ENCODE data around the gene PHF12. TPM values are rescaled to one million over a fixed set of nuclear protein-coding genes. Genes with fewer than 3 reads are reported as not detected.

Gene PHF12
- polyA plus RNA-seq, 1 experiment = 16.5 TPM

- CTCF ChIA-PET = interaction anchor here (0.7 to 3.5 kb wide), 2 partner anchors 39 to 221 kb away, joined by 3 to 13 read pairs; partner anchors contain the start of gene TLCD1
- Histone ChIP-seq H3K4me3 (ENCODE audit: low read depth, low read length) (no peak overlapping the region), H3K36me3 (ENCODE audit: control insufficient read depth, insufficient read depth, low read length) (no peaks in the 10 kb centered on the region), H3K27me3 (ENCODE audit: control insufficient read depth, insufficient read depth, low read length) (no peaks in the 10 kb centered on the region)
- TF ChIP-seq, protein P1, sequence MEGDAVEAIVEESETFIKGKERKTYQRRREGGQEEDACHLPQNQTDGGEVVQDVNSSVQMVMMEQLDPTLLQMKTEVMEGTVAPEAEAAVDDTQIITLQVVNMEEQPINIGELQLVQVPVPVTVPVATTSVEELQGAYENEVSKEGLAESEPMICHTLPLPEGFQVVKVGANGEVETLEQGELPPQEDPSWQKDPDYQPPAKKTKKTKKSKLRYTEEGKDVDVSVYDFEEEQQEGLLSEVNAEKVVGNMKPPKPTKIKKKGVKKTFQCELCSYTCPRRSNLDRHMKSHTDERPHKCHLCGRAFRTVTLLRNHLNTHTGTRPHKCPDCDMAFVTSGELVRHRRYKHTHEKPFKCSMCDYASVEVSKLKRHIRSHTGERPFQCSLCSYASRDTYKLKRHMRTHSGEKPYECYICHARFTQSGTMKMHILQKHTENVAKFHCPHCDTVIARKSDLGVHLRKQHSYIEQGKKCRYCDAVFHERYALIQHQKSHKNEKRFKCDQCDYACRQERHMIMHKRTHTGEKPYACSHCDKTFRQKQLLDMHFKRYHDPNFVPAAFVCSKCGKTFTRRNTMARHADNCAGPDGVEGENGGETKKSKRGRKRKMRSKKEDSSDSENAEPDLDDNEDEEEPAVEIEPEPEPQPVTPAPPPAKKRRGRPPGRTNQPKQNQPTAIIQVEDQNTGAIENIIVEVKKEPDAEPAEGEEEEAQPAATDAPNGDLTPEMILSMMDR (IDR thresholded peaks at IDR 0.05; ENCODE audit: insufficient read depth, low read depth, low read length) = no peak
- no peak for DNase-seq (ENCODE audit: low read depth)
- POLR2A ChIA-PET = no interaction called here
Measured at GRCh38 chr17:28947639-28948038, 3.7 kb downstream of the PHF12 start.

- no peak overlapping the region for H3K4me3 ChIP-seq (ENCODE audit: low read depth, low read length)
- peak; percentile 59 for DNase-seq (ENCODE audit: low read depth)
- H3K27me3 ChIP-seq (ENCODE audit: control insufficient read depth, insufficient read depth, low read length) = no peaks in the 10 kb centered on the region
- TF ChIP-seq, protein P1 (IDR thresholded peaks at IDR 0.05; ENCODE audit: insufficient read depth, low read depth, low read length) = no peak
- ChIA-PET POLR2A (no interaction called here), CTCF (interaction anchor here (1.1 to 3.5 kb wide), 7 partner anchors 9 to 219 kb away, joined by 3 to 13 read pairs (median 4); partner anchors contain the start of genes FLOT2 and TLCD1)
- no peaks in the 10 kb centered on the region for H3K36me3 ChIP-seq (ENCODE audit: control insufficient read depth, insufficient read depth, low read length)
Measured at GRCh38 chr17:28946239-28946638, 5.1 kb downstream of the PHF12 start.

GRCh38 chr17:28944862-28945741, 6.2 kb downstream of the PHF12 start:
- no peak for DNase-seq (ENCODE audit: low read depth)
- TF ChIP-seq, protein P1 (IDR thresholded peaks at IDR 0.05; ENCODE audit: insufficient read depth, low read depth, low read length) = no peak
- no peak overlapping the region for H3K4me3 ChIP-seq (ENCODE audit: low read depth, low read length)
- H3K36me3 ChIP-seq (ENCODE audit: control insufficient read depth, insufficient read depth, low read length) = no peaks in the 10 kb centered on the region
- ChIA-PET CTCF (interaction anchor here (1.2 to 3.5 kb wide), 5 partner anchors 27 to 218 kb away, joined by 3 to 13 read pairs (median 4); partner anchors contain the start of genes FLOT2 and TLCD1), POLR2A (no interaction called here)
- H3K27me3 ChIP-seq (ENCODE audit: control insufficient read depth, insufficient read depth, low read length) = no peaks in the 10 kb centered on the region

GRCh38 chr17:28944343-28944742, 7.0 kb downstream of the PHF12 start:
- POLR2A ChIA-PET = no interaction called here
- TF ChIP-seq, protein P1 (IDR thresholded peaks at IDR 0.05; ENCODE audit: insufficient read depth, low read depth, low read length) = no peak
- H3K27me3 ChIP-seq (ENCODE audit: control insufficient read depth, insufficient read depth, low read length) = no peaks in the 10 kb centered on the region
- no peaks in the 10 kb centered on the region for H3K36me3 ChIP-seq (ENCODE audit: control insufficient read depth, insufficient read depth, low read length)
- DNase-seq (ENCODE audit: low read depth) = no peak
- no peak overlapping the region for H3K4me3 ChIP-seq (ENCODE audit: low read depth, low read length)
- CTCF ChIA-PET = interaction anchor here (0.8 to 3.5 kb wide), 5 partner anchors 9 to 218 kb away, joined by 3 to 13 read pairs (median 4); partner anchors contain the start of gene TLCD1

DNA sequence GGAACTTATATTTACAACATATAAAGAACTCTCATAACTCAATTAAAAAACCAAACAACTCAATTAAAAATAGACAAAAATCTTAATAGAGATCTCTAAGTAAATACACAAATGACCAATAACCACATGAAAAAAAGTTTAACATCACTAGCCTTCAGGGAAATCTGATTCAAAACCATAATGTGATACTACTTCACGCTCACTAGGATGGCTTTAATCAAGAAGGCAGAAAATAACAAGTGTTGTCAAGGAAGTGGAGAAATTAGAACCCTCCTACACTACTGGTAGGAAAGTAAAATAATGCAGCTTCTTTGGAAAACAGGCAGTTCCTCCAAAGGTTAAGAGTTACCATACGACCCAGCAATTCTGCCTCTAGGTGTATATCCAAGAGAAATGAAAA, 8.4 kb downstream of the PHF12 start:
- CTCF ChIA-PET = interaction anchor here (0.8 to 1.8 kb wide), 3 partner anchors 32 to 217 kb away, joined by 3 to 4 read pairs (median 4); partner anchors contain the start of gene TLCD1
- H3K27me3 ChIP-seq (ENCODE audit: control insufficient read depth, insufficient read depth, low read length) = no peaks in the 10 kb centered on the region
- DNase-seq (ENCODE audit: low read depth) = no peak
- TF ChIP-seq, protein P1 (IDR thresholded peaks at IDR 0.05; ENCODE audit: insufficient read depth, low read depth, low read length) = no peak
- H3K36me3 ChIP-seq (ENCODE audit: control insufficient read depth, insufficient read depth, low read length) = no peaks in the 10 kb centered on the region
- H3K4me3 ChIP-seq (ENCODE audit: low read depth, low read length) = no peak overlapping the region
- POLR2A ChIA-PET = no interaction called here

Data from BJ (cell line).